ENCODE measurements around the gene ZCCHC7. TPM values are rescaled to one million over a fixed set of nuclear protein-coding genes. Genes with fewer than 3 reads are reported as not detected.

The ZCCHC7 gene
- total and polyA plus RNA-seq, 9 of the 15 experiments (the other 6 are each of a cell fraction or from before 2014, with no cell fraction given) = 34.1 to 68.9 (median 48.8) TPM

DNA sequence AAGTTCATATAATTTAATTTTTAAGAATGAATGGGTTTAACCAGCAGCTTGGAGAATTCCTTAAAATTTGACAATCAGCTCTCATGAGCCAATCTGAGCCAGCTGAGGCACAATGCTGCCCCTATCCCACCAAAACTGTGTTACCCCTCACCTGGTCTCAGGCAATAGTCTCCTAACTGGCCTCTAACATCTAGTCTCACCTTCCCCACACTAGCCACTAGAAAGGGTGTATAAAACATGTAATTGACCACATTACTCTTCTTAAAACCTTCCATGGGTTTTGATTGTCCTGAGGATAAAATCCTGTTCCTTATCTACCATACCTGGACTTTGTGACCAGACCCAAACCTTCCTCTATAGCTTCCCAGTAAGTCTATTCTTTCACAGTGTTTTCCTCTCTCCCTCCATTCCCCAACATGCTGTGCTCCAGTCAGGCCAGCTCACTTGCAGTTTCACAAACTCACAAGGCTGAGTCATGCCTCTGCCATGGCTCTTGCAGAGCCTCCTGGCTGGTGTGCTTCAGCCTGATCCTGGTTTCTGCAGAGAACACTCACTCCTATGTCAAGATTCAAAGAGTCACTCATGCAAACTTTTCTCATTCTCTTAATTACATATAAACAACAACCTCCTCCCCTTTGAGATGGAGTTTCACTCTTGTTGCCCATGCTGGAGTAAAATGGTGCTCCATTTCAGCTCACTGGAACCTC, 16.0 kb upstream of the ZCCHC7 start (continued):
- TF ChIP-seq CHD4 (IDR thresholded peaks at IDR 0.05; ENCODE audit: insufficient read depth, insufficient replicate concordance, low read depth, low read length, poor library complexity, severe bottlenecking) (no peak), RUNX1 (IDR thresholded peaks at IDR 0.05; ENCODE audit: low read depth) (no peak), TRIM24 (IDR thresholded peaks at IDR 0.05) (no peak), TCF7 (IDR thresholded peaks at IDR 0.05; ENCODE audit: borderline replicate concordance) (no peak), ZBTB7A (IDR thresholded peaks at IDR 0.05; ENCODE audit: borderline replicate concordance, control insufficient read depth, low read depth, low read length) (no peak), BCOR (IDR thresholded peaks at IDR 0.05) (no peak), POLR2AphosphoS5 (IDR thresholded peaks at IDR 0.05; ENCODE audit: control insufficient read depth, insufficient read depth, low read depth, low read length) (no peak), GATAD2B (IDR thresholded peaks at IDR 0.05; ENCODE audit: borderline replicate concordance) (no peak), DACH1 (IDR thresholded peaks at IDR 0.05; ENCODE audit: partially characterized antibody) (no peak), TRIM28 (IDR thresholded peaks at IDR 0.05) (no peak), CEBPB (tag; IDR thresholded peaks at IDR 0.05) (no peak; the same call in 1 of the 2 replicates), ZBTB34 (CRISPR knock-in tag; IDR thresholded peaks at IDR 0.05) (no peak), SREBF1 (IDR thresholded peaks at IDR 0.05; ENCODE audit: borderline replicate concordance, low read depth, low read length) (no peak), ZNF311 (CRISPR knock-in tag; IDR thresholded peaks at IDR 0.05) (no peak), HSF4 (CRISPR knock-in tag; IDR thresholded peaks at IDR 0.05; ENCODE audit: borderline replicate concordance) (no peak), ZBTB17 (CRISPR knock-in tag; IDR thresholded peaks at IDR 0.05) (no peak), TBL1XR1 (IDR thresholded peaks at IDR 0.05; ENCODE audit: low read length in 2 of 2) (no peak), RREB1 (CRISPR knock-in tag; IDR thresholded peaks at IDR 0.05) (no peak), POLR2B (IDR thresholded peaks at IDR 0.05; ENCODE audit: low read depth, partially characterized antibody) (no peak), COPS2 (conservative IDR thresholded peaks at IDR 0.05) (no peak)
- TF ChIP-seq, protein P1, sequence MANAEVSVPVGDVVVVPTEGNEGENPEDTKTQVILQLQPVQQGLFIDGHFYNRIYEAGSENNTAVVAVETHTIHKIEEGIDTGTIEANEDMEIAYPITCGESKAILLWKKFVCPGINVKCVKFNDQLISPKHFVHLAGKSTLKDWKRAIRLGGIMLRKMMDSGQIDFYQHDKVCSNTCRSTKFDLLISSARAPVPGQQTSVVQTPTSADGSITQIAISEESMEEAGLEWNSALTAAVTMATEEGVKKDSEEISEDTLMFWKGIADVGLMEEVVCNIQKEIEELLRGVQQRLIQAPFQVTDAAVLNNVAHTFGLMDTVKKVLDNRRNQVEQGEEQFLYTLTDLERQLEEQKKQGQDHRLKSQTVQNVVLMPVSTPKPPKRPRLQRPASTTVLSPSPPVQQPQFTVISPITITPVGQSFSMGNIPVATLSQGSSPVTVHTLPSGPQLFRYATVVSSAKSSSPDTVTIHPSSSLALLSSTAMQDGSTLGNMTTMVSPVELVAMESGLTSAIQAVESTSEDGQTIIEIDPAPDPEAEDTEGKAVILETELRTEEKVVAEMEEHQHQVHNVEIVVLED (CRISPR knock-in tag; IDR thresholded peaks at IDR 0.05) = no peak
